ENCODE measurements around the gene ZNF18. TPM values are rescaled to one million over a fixed set of nuclear protein-coding genes. Genes with fewer than 3 reads are reported as not detected.

The ZNF18 gene
- total RNA-seq, 1 donor from 2014 or later, result 11.0 TPM

- peaks cover 18% of the 10 kb centered on the region for H3K27me3 Mint-ChIP-seq (ENCODE audit: insufficient read depth)
- peak within 1 kb of the TSS; percentile 73 for H3K27ac Mint-ChIP-seq
- H3K4me1 Mint-ChIP-seq (ENCODE audit: low read depth), result peaks cover 41% of the 10 kb centered on the region
- intact Hi-C loops (cut with micrococcal nuclease), result loop anchor here (1.0 kb wide), 1 partner anchor 24 kb away; the partner anchor contains the start of gene ZNF18
- peak within 1 kb of the TSS; percentile 86 for H3K4me3 Mint-ChIP-seq
- H3K36me3 Mint-ChIP-seq (ENCODE audit: low read depth), result no peaks in the 10 kb centered on the region
- DNase-seq (ENCODE audit: low spot score), result peak; percentile 91
- no peaks in the 10 kb centered on the region for H3K9me3 Mint-ChIP-seq
Observed at GRCh38 chr17:12020642-12021622, 23.7 kb upstream of the ZNF18 start, which contains the start of gene MAP2K4. Gene MAP2K4, plus strand, starts transcription at chr17:12020877. Its CDS starts 10 bp downstream, at chr17:12020887.

GRCh38 chr17:12007466-12007865 is 10.2 kb upstream of the ZNF18 start:
- DNase-seq (ENCODE audit: low spot score), result no peak
- Mint-ChIP-seq H3K4me1 (ENCODE audit: low read depth) (no peaks in the 10 kb centered on the region), H3K36me3 (ENCODE audit: low read depth) (no peaks in the 10 kb centered on the region), H3K27me3 (ENCODE audit: insufficient read depth) (peaks cover 14% of the 10 kb centered on the region), H3K4me3 (no peak overlapping the region), H3K9me3 (no peaks in the 10 kb centered on the region), H3K27ac (no peak overlapping the region)
- intact Hi-C loops (cut with micrococcal nuclease), result no loop called here

GRCh38 chr17:11999696-12000095 is 2.4 kb upstream of the ZNF18 start:
- Mint-ChIP-seq H3K4me3 (no peak overlapping the region), H3K4me1 (ENCODE audit: low read depth) (peaks cover 14% of the 10 kb centered on the region), H3K27ac (no peak overlapping the region), H3K9me3 (peaks cover 5% of the 10 kb centered on the region), H3K27me3 (ENCODE audit: insufficient read depth) (peaks cover 6% of the 10 kb centered on the region), H3K36me3 (ENCODE audit: low read depth) (no peaks in the 10 kb centered on the region)
- intact Hi-C loops (cut with micrococcal nuclease), result loop anchor here (5.0 to 10.0 kb wide), 2 partner anchors 105 to 1302 kb away; partner anchors contain the start of genes ADPRM and SCO1
- DNase-seq (ENCODE audit: low spot score), result no peak

GRCh38 chr17:11997972-11998233 is 628 bp upstream of the ZNF18 start:
- H3K27ac Mint-ChIP-seq, result peak overlapping the region; percentile 92
- no peaks in the 10 kb centered on the region for H3K36me3 Mint-ChIP-seq (ENCODE audit: low read depth)
- H3K4me1 Mint-ChIP-seq (ENCODE audit: low read depth), result peaks cover 14% of the 10 kb centered on the region
- H3K9me3 Mint-ChIP-seq, result peaks cover 5% of the 10 kb centered on the region
- H3K27me3 Mint-ChIP-seq (ENCODE audit: insufficient read depth), result peaks cover 6% of the 10 kb centered on the region
- no peak for DNase-seq (ENCODE audit: low spot score)
- intact Hi-C loops (cut with micrococcal nuclease), result loop anchor here (1.0 to 10.0 kb wide), 4 partner anchors 22 to 1301 kb away; partner anchors contain the start of genes ADPRM, ELAC2, MAP2K4 and SCO1
- peak overlapping the region; percentile 89 for H3K4me3 Mint-ChIP-seq

- intact Hi-C loops (cut with micrococcal nuclease), result loop anchor here (1.0 to 10.0 kb wide), 4 partner anchors 24 to 1299 kb away; partner anchors contain the start of genes ADPRM, ELAC2, MAP2K4 and SCO1
- Mint-ChIP-seq H3K27ac (peak overlapping the region; percentile 92), H3K27me3 (ENCODE audit: insufficient read depth) (no peaks in the 10 kb centered on the region), H3K4me3 (peak overlapping the region; percentile 94), H3K4me1 (ENCODE audit: low read depth) (peaks cover 14% of the 10 kb centered on the region), H3K9me3 (peaks cover 5% of the 10 kb centered on the region), H3K36me3 (ENCODE audit: low read depth) (peaks cover 4% of the 10 kb centered on the region)
- no peak for DNase-seq (ENCODE audit: low spot score)
Observed at GRCh38 chr17:11996722-11997146, 541 bp downstream of the ZNF18 start.

GRCh38 chr17:11991461-11991860 is 5.8 kb downstream of the ZNF18 start:
- H3K4me3 Mint-ChIP-seq, result no peak overlapping the region
- intact Hi-C loops (cut with micrococcal nuclease), result loop anchor here (10.0 kb wide), 1 partner anchor 113 kb away; no protein-coding TSS in a partner anchor
- H3K36me3 Mint-ChIP-seq (ENCODE audit: low read depth), result peaks cover 28% of the 10 kb centered on the region
- no peaks in the 10 kb centered on the region for H3K9me3 Mint-ChIP-seq
- no peak for DNase-seq (ENCODE audit: low spot score)
- H3K27ac Mint-ChIP-seq, result no peak overlapping the region
- H3K27me3 Mint-ChIP-seq (ENCODE audit: insufficient read depth), result no peaks in the 10 kb centered on the region
- peaks cover 18% of the 10 kb centered on the region for H3K4me1 Mint-ChIP-seq (ENCODE audit: low read depth)

GRCh38 chr17:11990363-11990983 is 6.8 kb downstream of the ZNF18 start:
- intact Hi-C loops (cut with micrococcal nuclease), result loop anchor here (10.0 kb wide), 1 partner anchor 114 kb away; no protein-coding TSS in a partner anchor
- Mint-ChIP-seq H3K27ac (no peak overlapping the region), H3K9me3 (no peaks in the 10 kb centered on the region), H3K27me3 (ENCODE audit: insufficient read depth) (no peaks in the 10 kb centered on the region), H3K36me3 (ENCODE audit: low read depth) (peaks cover 28% of the 10 kb centered on the region), H3K4me3 (no peak overlapping the region), H3K4me1 (ENCODE audit: low read depth) (peaks cover 13% of the 10 kb centered on the region)
- DNase-seq (ENCODE audit: low spot score), result no peak

GRCh38 chr17:11986942-11987329 is 10.3 kb downstream of the ZNF18 start:
- Mint-ChIP-seq H3K36me3 (ENCODE audit: low read depth) (peaks cover 38% of the 10 kb centered on the region), H3K9me3 (no peaks in the 10 kb centered on the region), H3K27ac (no peak overlapping the region), H3K4me3 (no peak overlapping the region), H3K4me1 (ENCODE audit: low read depth) (peaks cover 13% of the 10 kb centered on the region), H3K27me3 (ENCODE audit: insufficient read depth) (no peaks in the 10 kb centered on the region)
- DNase-seq (ENCODE audit: low spot score), result no peak
- intact Hi-C loops (cut with micrococcal nuclease), result no loop called here

GRCh38 chr17:11986179-11986941 is 10.9 kb downstream of the ZNF18 start:
- Mint-ChIP-seq H3K27ac (no peak overlapping the region), H3K36me3 (ENCODE audit: low read depth) (peaks cover 37% of the 10 kb centered on the region), H3K4me3 (no peak overlapping the region), H3K4me1 (ENCODE audit: low read depth) (peaks cover 13% of the 10 kb centered on the region), H3K9me3 (no peaks in the 10 kb centered on the region), H3K27me3 (ENCODE audit: insufficient read depth) (no peaks in the 10 kb centered on the region)
- intact Hi-C loops (cut with micrococcal nuclease), result no loop called here
- DNase-seq (ENCODE audit: low spot score), result no peak

- Mint-ChIP-seq H3K4me1 (ENCODE audit: low read depth) (no peaks in the 10 kb centered on the region), H3K36me3 (ENCODE audit: low read depth) (peaks cover 33% of the 10 kb centered on the region), H3K9me3 (no peaks in the 10 kb centered on the region), H3K4me3 (no peak overlapping the region), H3K27me3 (ENCODE audit: insufficient read depth) (no peaks in the 10 kb centered on the region), H3K27ac (no peak overlapping the region)
- no peak for DNase-seq (ENCODE audit: low spot score)
- intact Hi-C loops (cut with micrococcal nuclease), result no loop called here
Observed at GRCh38 chr17:11981862-11982261, 15.4 kb downstream of the ZNF18 start.

- intact Hi-C loops (cut with micrococcal nuclease), result no loop called here
- DNase-seq (ENCODE audit: low spot score), result no peak
- Mint-ChIP-seq H3K27ac (no peak overlapping the region), H3K9me3 (no peaks in the 10 kb centered on the region), H3K4me1 (ENCODE audit: low read depth) (no peaks in the 10 kb centered on the region), H3K27me3 (ENCODE audit: insufficient read depth) (no peaks in the 10 kb centered on the region), H3K4me3 (no peak overlapping the region), H3K36me3 (ENCODE audit: low read depth) (peaks cover 39% of the 10 kb centered on the region)
Observed at GRCh38 chr17:11980813-11981212, 16.5 kb downstream of the ZNF18 start.

GRCh38 chr17:11979795-11980194 is 17.5 kb downstream of the ZNF18 start:
- no peak overlapping the region for H3K4me3 Mint-ChIP-seq
- H3K9me3 Mint-ChIP-seq, result peaks cover 5% of the 10 kb centered on the region
- H3K4me1 Mint-ChIP-seq (ENCODE audit: low read depth), result no peaks in the 10 kb centered on the region
- intact Hi-C loops (cut with micrococcal nuclease), result no loop called here
- no peak overlapping the region for H3K27ac Mint-ChIP-seq
- H3K36me3 Mint-ChIP-seq (ENCODE audit: low read depth), result peaks cover 43% of the 10 kb centered on the region
- DNase-seq (ENCODE audit: low spot score), result no peak
- no peaks in the 10 kb centered on the region for H3K27me3 Mint-ChIP-seq (ENCODE audit: insufficient read depth)
